GM12878 (cell line): ENCODE data around the gene MYO3B. TPM values are rescaled to one million over a fixed set of nuclear protein-coding genes. Genes with fewer than 3 reads are reported as not detected.

ENCODE experiments used
- ATF7 ChIP-seq: fragments of 450-650 bp; IDR thresholded peaks from 2 replicates; pipeline ENCODE4 v1.6.1; 2016; ENCODE audit warnings: low read depth, mild to moderate bottlenecking
- BACH1 ChIP-seq: fragments of 450-650 bp; IDR thresholded peaks from 2 replicates; pipeline ENCODE4 v1.6.1; 2017; ENCODE audit warnings: mild to moderate bottlenecking, borderline replicate concordance
- BCLAF1 ChIP-seq: fragments of 450-650 bp; IDR thresholded peaks from 2 replicates; pipeline ENCODE4 v1.6.1; 2017; ENCODE audit warnings: antibody characterized with exemption, mild to moderate bottlenecking, moderate library complexity
- BMI1 ChIP-seq: fragments of 450-650 bp; IDR thresholded peaks from 2 replicates; pipeline ENCODE4 v1.6.1; 2016; ENCODE audit warnings: mild to moderate bottlenecking, moderate library complexity, borderline replicate concordance
- CBX5 ChIP-seq: sonication (generic); IDR thresholded peaks from 2 replicates; pipeline ENCODE4 v1.6.1; 2016; ENCODE audit warnings: low read depth, moderate library complexity, mild to moderate bottlenecking, inconsistent platforms
- CREB1 ChIP-seq: IDR thresholded peaks from 2 replicates; pipeline ENCODE4 v1.6.1; 2012; ENCODE audit warnings: low read depth, mild to moderate bottlenecking, inconsistent platforms
- FOXM1 ChIP-seq: IDR thresholded peaks from 2 replicates; pipeline ENCODE4 v1.6.1; 2012; ENCODE audit warnings: low read depth, mild to moderate bottlenecking, inconsistent platforms, low read length, moderate library complexity
- HCFC1 ChIP-seq: fragments of 150-350 bp; IDR thresholded peaks from 2 replicates; pipeline ENCODE4 v1.6.1; 2014; ENCODE audit warnings: low read length
- HSF1 ChIP-seq: fragments of 150-350 bp; IDR thresholded peaks from 2 replicates; pipeline ENCODE4 v1.6.1; 2014; ENCODE audit warnings: mild to moderate bottlenecking, low read depth, low read length
- IRF4 ChIP-seq: IDR thresholded peaks from 2 replicates; pipeline ENCODE4 v1.6.1; 2011; ENCODE audit warnings: low read depth, low read length
- SMAD5 ChIP-seq: IDR thresholded peaks from 2 replicates; pipeline ENCODE4 v1.6.1; 2016; ENCODE audit warnings: antibody characterized with exemption, low read depth
- SP1 ChIP-seq: IDR thresholded peaks from one replicate; pipeline ENCODE4 v1.6.1; 2011; ENCODE audit warnings: low read depth, low read length
- TCF3 ChIP-seq: IDR thresholded peaks from 2 replicates; pipeline ENCODE4 v1.6.1; 2012; ENCODE audit warnings: low read depth, mild to moderate bottlenecking, low read length, borderline replicate concordance; ENCODE audit not compliant: insufficient read depth
- TCF7 ChIP-seq: IDR thresholded peaks from 2 replicates; pipeline ENCODE4 v1.6.1; 2014; ENCODE audit warnings: antibody characterized with exemption, borderline replicate concordance
- YBX1 ChIP-seq: fragments of 450-650 bp; IDR thresholded peaks from 2 replicates; pipeline ENCODE4 v1.6.1; 2016; ENCODE audit warnings: antibody characterized with exemption
- ZNF592 ChIP-seq: fragments of 450-650 bp; IDR thresholded peaks from 2 replicates; pipeline ENCODE4 v1.6.1; 2017; ENCODE audit warnings: mild to moderate bottlenecking, moderate library complexity
- polyA plus RNA-seq, 11 experiments: library from polyadenylated mRNA; depleted of rRNA in 4 of 11; unstranded in 6 of 11; stranded (reverse) in 5 of 11; fragments of >200 nt; fragmentation: Nextera tagmentation in 4 of 11; fragmentation: Illumina TruSeq in 1 of 11; extraction: Ambion mirVana in 4 of 11; extraction: Trizol in 1 of 11; gene quantifications; 1 replicate in 1 of 11; 2 replicates in 10 of 11; pipeline versions ENCODE4 v1.2.1 to v1.2.3, GENCODE V29; 2011 to 2016; ENCODE audit warnings: inconsistent platforms in 2 of 11, missing spikeins in 2 of 11, low read depth in 1 of 11
- total RNA-seq, 4 experiments: library from RNA; depleted of rRNA in 3 of 4; stranded (reverse); fragments of >200 nt in 3 of 4; fragmentation: Illumina TruSeq in 1 of 4; extraction: Trizol in 1 of 4; gene quantifications; 2 replicates each; pipeline versions ENCODE4 v1.2.1 to v1.2.3, GENCODE V29; 2013 to 2021
- TF ChIP-seq, protein P1 (sequence below): IDR thresholded peaks from 2 replicates; pipeline ENCODE4 v1.6.1; 2012; ENCODE audit warnings: low read depth, low read length, improper control_type of control experiment
- TF ChIP-seq, protein P2 (sequence below): IDR thresholded peaks from 2 replicates; pipeline ENCODE4 v1.6.1; 2012; ENCODE audit warnings: low read length, inconsistent platforms

The MYO3B gene
- total and polyA plus RNA-seq, 10 of the 15 experiments (the other 5 are each of a cell fraction or from before 2014, with no cell fraction given), result 1.1 to 7.1 (median 2.1) TPM

- TF ChIP-seq YBX1 (no peak), BACH1 (no peak), BCLAF1 (no peak), IRF4 (no peak), ZNF592 (0 out of 2 replicates have a peak, but pooled peaks have one; percentile 11), TCF3 (no peak), BMI1 (no peak), CBX5 (no peak), HCFC1 (no peak), TCF7 (no peak), HSF1 (no peak), SP1 (no peak), CREB1 (no peak), SMAD5 (no peak), FOXM1 (no peak), ATF7 (peak; percentile 40; the same call in 1 of the 2 replicates)
- TF ChIP-seq, protein P1, sequence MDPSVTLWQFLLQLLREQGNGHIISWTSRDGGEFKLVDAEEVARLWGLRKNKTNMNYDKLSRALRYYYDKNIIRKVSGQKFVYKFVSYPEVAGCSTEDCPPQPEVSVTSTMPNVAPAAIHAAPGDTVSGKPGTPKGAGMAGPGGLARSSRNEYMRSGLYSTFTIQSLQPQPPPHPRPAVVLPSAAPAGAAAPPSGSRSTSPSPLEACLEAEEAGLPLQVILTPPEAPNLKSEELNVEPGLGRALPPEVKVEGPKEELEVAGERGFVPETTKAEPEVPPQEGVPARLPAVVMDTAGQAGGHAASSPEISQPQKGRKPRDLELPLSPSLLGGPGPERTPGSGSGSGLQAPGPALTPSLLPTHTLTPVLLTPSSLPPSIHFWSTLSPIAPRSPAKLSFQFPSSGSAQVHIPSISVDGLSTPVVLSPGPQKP, result no peak
- TF ChIP-seq, protein P2, sequence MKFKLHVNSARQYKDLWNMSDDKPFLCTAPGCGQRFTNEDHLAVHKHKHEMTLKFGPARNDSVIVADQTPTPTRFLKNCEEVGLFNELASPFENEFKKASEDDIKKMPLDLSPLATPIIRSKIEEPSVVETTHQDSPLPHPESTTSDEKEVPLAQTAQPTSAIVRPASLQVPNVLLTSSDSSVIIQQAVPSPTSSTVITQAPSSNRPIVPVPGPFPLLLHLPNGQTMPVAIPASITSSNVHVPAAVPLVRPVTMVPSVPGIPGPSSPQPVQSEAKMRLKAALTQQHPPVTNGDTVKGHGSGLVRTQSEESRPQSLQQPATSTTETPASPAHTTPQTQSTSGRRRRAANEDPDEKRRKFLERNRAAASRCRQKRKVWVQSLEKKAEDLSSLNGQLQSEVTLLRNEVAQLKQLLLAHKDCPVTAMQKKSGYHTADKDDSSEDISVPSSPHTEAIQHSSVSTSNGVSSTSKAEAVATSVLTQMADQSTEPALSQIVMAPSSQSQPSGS, result no peak
These were observed 353.9 kb downstream of the MYO3B start (continued) for GRCh38 chr2:170531876-170532275.
